D721Med (cell line): ENCODE results near the gene LGR6.

Experiments used
- DNase-seq: peaks from one replicate; pipeline ENCODE4 v3.0.0; 2011; ENCODE audit warnings: low spot score; ENCODE audit not compliant: insufficient read length
- FAIRE-seq: peaks from 2 replicates; lab custom pipeline; 2011; peaks lifted over from hg19 to GRCh38; lab: Jason Lieb, UNC
- CTCF ChIP-seq: IDR thresholded peaks from 2 replicates; pipeline ENCODE4 v1.5.1; 2012; ENCODE audit warnings: mild to moderate bottlenecking, control low read depth; ENCODE audit not compliant: insufficient read depth; ENCODE audit errors: missing control alignments

LGR6 gene

GRCh38 chr1:202213361-202214088 lies 19.9 kb downstream of the LGR6 start:
- FAIRE-seq, result no peak
- peak; percentile 5 for TF ChIP-seq CTCF
- no peak for DNase-seq

- no peak for FAIRE-seq
These were observed 20.7 kb downstream of the LGR6 start for GRCh38 chr1:202214089-202214843.

GRCh38 chr1:202215472-202216130 lies 22.0 kb downstream of the LGR6 start:
- TF ChIP-seq CTCF, result no peak
- DNase-seq, result no peak
- peak; percentile 25 for FAIRE-seq

More at GRCh38 chr1:202214089-202214843, 20.7 kb downstream of the LGR6 start:
- no peak for DNase-seq
- TF ChIP-seq CTCF, result no peak

GRCh38 chr1:202216691-202217090 lies 23.1 kb downstream of the LGR6 start:
- no peak for TF ChIP-seq CTCF
- DNase-seq, result no peak
- FAIRE-seq, result no peak

- TF ChIP-seq CTCF, result no peak
- DNase-seq, result no peak
These were observed 23.9 kb downstream of the LGR6 start for GRCh38 chr1:202217516-202217915.

GRCh38 chr1:202217951-202218350 lies 24.4 kb downstream of the LGR6 start:
- FAIRE-seq (no peak), DNase-seq (no peak)
- TF ChIP-seq CTCF, result no peak

More at GRCh38 chr1:202217516-202217915, 23.9 kb downstream of the LGR6 start:
- no peak for FAIRE-seq
